Stomach (tissue), 9 donors: ENCODE measurements around the gene TNRC18. TPM values are rescaled to one million over a fixed set of nuclear protein-coding genes. Genes with fewer than 3 reads are reported as not detected.
"Not testable (repeated sequence)": the region's sequence is repeated elsewhere in the genome, so short reads cannot be mapped to it uniquely, and the experiment has no call there.

Source experiments
- DNase-seq, 2 donors: peaks; one replicate each; pipeline versions ENCODE4 v3.0.0 to v3.0.0-alpha.2; 2013 to 2019
- H3K27ac ChIP-seq, 5 donors: fragments of 200-600 bp in 4 of 5; sonication (generic) in 4 of 5; one replicate each; pipeline ENCODE4 v1.5.1; 2013 to 2019; ENCODE audit warnings: mild to moderate bottlenecking in 1 of 5, moderate library complexity in 1 of 5
- H3K27me3 ChIP-seq, 3 donors: fragments of 200-600 bp; sonication (generic); one replicate each; pipeline ENCODE4 v1.5.1; 2017 to 2019; ENCODE audit warnings: mixed run types in 1 of 3
- H3K36me3 ChIP-seq, 4 donors: fragments of 200-600 bp; sonication (generic); 1 replicate in 3 of 4; 2 replicates in 1 of 4; pipeline ENCODE4 v1.5.1; 2016 to 2019
- H3K4me1 ChIP-seq, 4 donors: fragments of 200-600 bp; sonication (generic); one replicate each; pipeline ENCODE4 v1.5.1; 2016 to 2019
- H3K4me3 ChIP-seq, 4 donors: fragments of 200-600 bp; sonication (generic) in 3 of 4; one replicate each; pipeline ENCODE4 v1.5.1; 2016 to 2019; ENCODE audit warnings: mild to moderate bottlenecking in 1 of 4
- H3K9me3 ChIP-seq, 4 donors: fragments of 200-600 bp; sonication (generic); one replicate each; pipeline ENCODE4 v1.5.1; 2016 to 2019
- CTCF ChIP-seq, 7 experiments: fragments of 450-650 bp in 4 of 7; fragments of 200-600 bp in 3 of 7; sonication (generic) in 3 of 7; IDR thresholded peaks; one replicate each; pipeline ENCODE4 v1.5.1; 2016 to 2019; ENCODE audit warnings: antibody characterized with exemption in 7 of 7, control low read depth in 2 of 7, mild to moderate bottlenecking in 1 of 7
- EP300 ChIP-seq: sonication (generic); formaldehyde crosslinking; IDR thresholded peaks from one replicate; pipeline ENCODE4 v1.6.1; 2017; ENCODE audit warnings: antibody characterized with exemption
- POLR2A ChIP-seq, 4 donors: fragments of 450-650 bp; IDR thresholded peaks; one replicate each; pipeline ENCODE4 v1.6.1; 2016; ENCODE audit warnings: antibody characterized with exemption in 4 of 4, control low read depth in 2 of 4, mild to moderate bottlenecking in 1 of 4, moderate library complexity in 1 of 4
- POLR2AphosphoS5 ChIP-seq, 3 donors: sonication (generic); formaldehyde crosslinking; IDR thresholded peaks; one replicate each; pipeline ENCODE4 v1.6.1; 2016; ENCODE audit warnings: antibody characterized with exemption in 3 of 3
- WGBS, 5 donors: extraction: QIAGEN DNeasy Blood & Tissue Kit in 3 of 5; methylation state at CpG; one replicate each; pipeline versions ENCODE4 v1.1.5 to v1.1.7; 2013 to 2018; 5-methylcytosine and 5-hydroxymethylcytosine counted together
- intact Hi-C: fragments of 100-400 bp; cut with DNase I; formaldehyde crosslinking; loops from one replicate; pipeline ENCODE4 v1.15.1; 2023; ENCODE audit warnings: low total_unique reads
- polyA plus RNA-seq, 3 donors: library from polyadenylated mRNA; stranded (reverse); fragments of 200-250 nt; gene quantifications; one replicate each; pipeline ENCODE4 v1.2.3, GENCODE V29; 2013
- total RNA-seq, 5 donors: library from RNA; depleted of rRNA; stranded (reverse); fragments of >200 nt; gene quantifications; one replicate each; pipeline versions ENCODE4 v1.1.0 to v1.2.3, GENCODE V29; 2014 to 2016
- donor health status: healthy with polysubstance abuse.
- donor health status: Bipolar disorder and iron deficiency.
- donor health status: healthy.

Gene TNRC18
- total and polyA plus RNA-seq, 8 donors = 8.5 to 463 (median 81.8) TPM

- TF ChIP-seq POLR2A (IDR thresholded peaks at IDR 0.05) (no peak), EP300 (no peak), POLR2AphosphoS5 (IDR thresholded peaks at IDR 0.05) (no peak), CTCF (IDR thresholded peaks at IDR 0.05) (no peak)
- DNase-seq = no peak
- Histone ChIP-seq H3K4me3 (no peak overlapping the region), H3K9me3 (no peaks in the 10 kb centered on the region), H3K4me1 (peaks cover 5 to 24% (median 10%) of the 10 kb centered on the region in 4 donors), H3K36me3 (no peaks in the 10 kb centered on the region), H3K27ac (no peak overlapping the region), H3K27me3 (no peaks in the 10 kb centered on the region)
- WGBS, 5 donors = 27 to 66% (median 42%) methylated on average over 6 of the region's 6 CpGs
- intact Hi-C loops = no loop called here
Measured at GRCh38 chr7:5270788-5271187, 152.8 kb downstream of the TNRC18 start.

GRCh38 chr7:5269992-5270657 lies 153.5 kb downstream of the TNRC18 start:
- DNase-seq, H3K9me3 ChIP-seq, H3K27ac ChIP-seq, H3K27me3 ChIP-seq, H3K4me3 ChIP-seq, intact Hi-C loops, H3K36me3 ChIP-seq: not testable (repeated sequence)
- 80 to 93% (median 85%) methylated on average over 11 to 12 of the region's 12 CpGs for WGBS, 5 donors
- peaks cover 5 to 17% (median 10%) of the 10 kb centered on the region in 4 donors for H3K4me1 ChIP-seq

- H3K27me3 ChIP-seq, H3K9me3 ChIP-seq, DNase-seq, H3K36me3 ChIP-seq, H3K4me3 ChIP-seq, H3K27ac ChIP-seq, intact Hi-C loops, H3K4me1 ChIP-seq: not testable (repeated sequence)
- 83 to 97% (median 89%) methylated on average over 8 of the region's 8 CpGs for WGBS, 5 donors
Measured at GRCh38 chr7:5267829-5268228, 155.8 kb downstream of the TNRC18 start.

GRCh38 chr7:5266191-5267028 lies 157.2 kb downstream of the TNRC18 start:
- no peaks in the 10 kb centered on the region for H3K9me3 ChIP-seq
- no peak overlapping the region for H3K27ac ChIP-seq
- no peaks in the 10 kb centered on the region for H3K4me1 ChIP-seq
- no peaks in the 10 kb centered on the region for H3K27me3 ChIP-seq
- intact Hi-C loops = no loop called here
- 65 to 70% (median 68%) methylated on average over 20 of the region's 20 CpGs for WGBS, 5 donors
- H3K4me3 ChIP-seq = no peak overlapping the region
- TF ChIP-seq EP300 (no peak), POLR2AphosphoS5 (IDR thresholded peaks at IDR 0.05) (no peak), CTCF (IDR thresholded peaks at IDR 0.05) (no peak), POLR2A (IDR thresholded peaks at IDR 0.05) (no peak)
- H3K36me3 ChIP-seq = no peaks in the 10 kb centered on the region
- peak in 1 of 2 donors; percentile 32 for DNase-seq

- no peaks in the 10 kb centered on the region for H3K27me3 ChIP-seq
- TF ChIP-seq CTCF (IDR thresholded peaks at IDR 0.05) (no peak), POLR2A (IDR thresholded peaks at IDR 0.05) (no peak), POLR2AphosphoS5 (IDR thresholded peaks at IDR 0.05) (no peak), EP300 (no peak)
- 56 to 66% (median 59%) methylated on average over 14 to 19 of the region's 19 CpGs for WGBS, 5 donors
- no peak overlapping the region for H3K4me3 ChIP-seq
- H3K27ac ChIP-seq = no peak overlapping the region
- H3K36me3 ChIP-seq = no peaks in the 10 kb centered on the region
- no peaks in the 10 kb centered on the region for H3K4me1 ChIP-seq
- H3K9me3 ChIP-seq = no peaks in the 10 kb centered on the region
- no peak for DNase-seq
- intact Hi-C loops = no loop called here
Measured at GRCh38 chr7:5265320-5266190, 158.1 kb downstream of the TNRC18 start.

- DNase-seq, intact Hi-C loops, H3K9me3 ChIP-seq, H3K27me3 ChIP-seq, H3K4me1 ChIP-seq, H3K36me3 ChIP-seq, H3K4me3 ChIP-seq, H3K27ac ChIP-seq: not testable (repeated sequence)
- 69 to 78% (median 73%) methylated on average over 10 of the region's 10 CpGs for WGBS, 5 donors
Measured at GRCh38 chr7:5263066-5263465, 160.6 kb downstream of the TNRC18 start.

GRCh38 chr7:5260530-5261068 lies 163.0 kb downstream of the TNRC18 start:
- 81 to 85% (median 84%) methylated on average over 15 of the region's 15 CpGs for WGBS, 5 donors

More at GRCh38 chr7:5260530-5261068, 163.0 kb downstream of the TNRC18 start:
- H3K4me3 ChIP-seq, DNase-seq, H3K4me1 ChIP-seq, intact Hi-C loops, H3K36me3 ChIP-seq, H3K27ac ChIP-seq, H3K27me3 ChIP-seq, H3K9me3 ChIP-seq: not testable (repeated sequence)
